Activated T-cell treated with anti-CD3 and anti-CD28 coated beads, Interleukin-2, amount 50 U/mL, for 4 hours (primary cell): ENCODE measurements around the gene PIP4K2B. TPM values are rescaled to one million over a fixed set of nuclear protein-coding genes. Genes with fewer than 3 reads are reported as not detected.
A peak's percentile ranks its signal among the peaks of the same experiment; 100 is the strongest.

Experiments
- ATAC-seq, 2 donors: fragments of 200-7000 bp; cut with Tn5 transposase; one replicate each; pipeline ENCODE4 v1.10.0; 2021
- DNase-seq: peaks from one replicate; pipeline ENCODE4 v3.0.0-alpha.2; 2020
- H3K27me3 Mint-ChIP-seq: one replicate; pipeline ENCODE4 v1.8.0; 2021; ENCODE audit warnings: low read depth, mixed read lengths
- H3K36me3 Mint-ChIP-seq: one replicate; pipeline ENCODE4 v1.8.0; 2022; ENCODE audit warnings: mixed read lengths; ENCODE audit not compliant: insufficient read depth
- H3K4me1 Mint-ChIP-seq: one replicate; pipeline ENCODE4 v1.8.0; 2021; ENCODE audit warnings: low read depth, mixed read lengths
- H3K4me3 Mint-ChIP-seq: one replicate; pipeline ENCODE4 v1.8.0; 2021; ENCODE audit warnings: mild to moderate bottlenecking, moderate library complexity, mixed read lengths
- H3K9me3 Mint-ChIP-seq: one replicate; pipeline ENCODE4 v1.8.0; 2021; ENCODE audit warnings: mixed read lengths
- total RNA-seq, 3 donors: library from RNA; stranded (reverse); gene quantifications; one replicate each; pipeline ENCODE4 v1.2.1, GENCODE V29; 2021

The PIP4K2B gene
- 10 to 100 TPM; 33.6 to 40.5 (median 39.3) TPM for total RNA-seq

GRCh38 chr17:38799501-38800236 lies at the start of gene PIP4K2B:
Gene PIP4K2B, minus strand, starts transcription at chr17:38799556. Its CDS starts 132 bp downstream, at chr17:38799424.
- Mint-ChIP-seq H3K4me1 (peaks cover 33% of the 10 kb centered on the region), H3K36me3 (peaks cover 19% of the 10 kb centered on the region), H3K27me3 (no peaks in the 10 kb centered on the region)

GRCh38 chr17:38848557-38848891 lies 49.2 kb upstream of the PIP4K2B start:
- DNase-seq (no peak), ATAC-seq (no peak)
- Mint-ChIP-seq H3K4me3 (no peak overlapping the region), H3K27me3 (no peaks in the 10 kb centered on the region), H3K36me3 (peaks cover 50% of the 10 kb centered on the region), H3K9me3 (no peaks in the 10 kb centered on the region), H3K4me1 (peaks cover 26% of the 10 kb centered on the region)

More at GRCh38 chr17:38799501-38800236, at the start of gene PIP4K2B:
- H3K9me3 Mint-ChIP-seq, result no peaks in the 10 kb centered on the region
- peak; percentile 79 to 83 for ATAC-seq
- H3K4me3 Mint-ChIP-seq, result peak within 1 kb of the TSS; percentile 88
- DNase-seq, result peak; percentile 77

- H3K4me1 Mint-ChIP-seq, result peaks cover 9% of the 10 kb centered on the region
- no peaks in the 10 kb centered on the region for H3K9me3 Mint-ChIP-seq
- no peak overlapping the region for H3K4me3 Mint-ChIP-seq
- H3K36me3 Mint-ChIP-seq, result peaks cover 10% of the 10 kb centered on the region
- no peaks in the 10 kb centered on the region for H3K27me3 Mint-ChIP-seq
- ATAC-seq (no peak), DNase-seq (no peak)
These were observed 45.0 kb upstream of the PIP4K2B start for GRCh38 chr17:38844261-38844757.

- Mint-ChIP-seq H3K9me3 (no peaks in the 10 kb centered on the region), H3K4me3 (peak overlapping the region; percentile 99), H3K27me3 (no peaks in the 10 kb centered on the region), H3K4me1 (peaks cover 29% of the 10 kb centered on the region), H3K36me3 (peaks cover 7% of the 10 kb centered on the region)
- DNase-seq, result no peak
- no peak for ATAC-seq
These were observed 26.4 kb upstream of the PIP4K2B start for GRCh38 chr17:38825762-38826247.

GRCh38 chr17:38824899-38825761 lies 25.8 kb upstream of the PIP4K2B start, which contains the start of gene CWC25:
Gene CWC25, minus strand, starts transcription at chr17:38825321. Its CDS starts 138 bp downstream, at chr17:38825183.
- Mint-ChIP-seq H3K27me3 (no peaks in the 10 kb centered on the region), H3K4me3 (peak within 1 kb of the TSS; percentile 99), H3K9me3 (no peaks in the 10 kb centered on the region), H3K36me3 (peaks cover 14% of the 10 kb centered on the region), H3K4me1 (peaks cover 32% of the 10 kb centered on the region)
- ATAC-seq (peak; percentile 87), DNase-seq (peak; percentile 95)

- Mint-ChIP-seq H3K27me3 (no peaks in the 10 kb centered on the region), H3K4me3 (no peak overlapping the region), H3K4me1 (peaks cover 7% of the 10 kb centered on the region), H3K36me3 (peaks cover 14% of the 10 kb centered on the region), H3K9me3 (no peaks in the 10 kb centered on the region)
- ATAC-seq (peak; percentile 82 to 89), DNase-seq (no peak)
These were observed 16.3 kb upstream of the PIP4K2B start for GRCh38 chr17:38815576-38816193.

- Mint-ChIP-seq H3K27me3 (no peaks in the 10 kb centered on the region), H3K4me1 (no peaks in the 10 kb centered on the region), H3K9me3 (no peaks in the 10 kb centered on the region), H3K36me3 (peaks cover 28% of the 10 kb centered on the region), H3K4me3 (no peak overlapping the region)
- no peak for ATAC-seq
- DNase-seq, result no peak
These were observed 10.5 kb upstream of the PIP4K2B start for GRCh38 chr17:38809828-38810227.

- Mint-ChIP-seq H3K4me1 (peaks cover 32% of the 10 kb centered on the region), H3K36me3 (peaks cover 19% of the 10 kb centered on the region), H3K27me3 (no peaks in the 10 kb centered on the region), H3K9me3 (no peaks in the 10 kb centered on the region), H3K4me3 (peak overlapping the region; percentile 87)
- ATAC-seq (no peak), DNase-seq (no peak)
These were observed 943 bp upstream of the PIP4K2B start for GRCh38 chr17:38800237-38800760.

GRCh38 chr17:38798614-38799500 lies 499 bp downstream of the PIP4K2B start:
- no peak for DNase-seq
- Mint-ChIP-seq H3K9me3 (no peaks in the 10 kb centered on the region), H3K36me3 (peaks cover 16% of the 10 kb centered on the region), H3K27me3 (no peaks in the 10 kb centered on the region), H3K4me1 (peaks cover 39% of the 10 kb centered on the region), H3K4me3 (peak overlapping the region; percentile 88)
- peak; percentile 33 to 44 for ATAC-seq

GRCh38 chr17:38797828-38798227 lies 1.5 kb downstream of the PIP4K2B start:
- H3K36me3 Mint-ChIP-seq, result peaks cover 15% of the 10 kb centered on the region
- peaks cover 39% of the 10 kb centered on the region for H3K4me1 Mint-ChIP-seq
- no peaks in the 10 kb centered on the region for H3K27me3 Mint-ChIP-seq
- ATAC-seq (no peak), DNase-seq (no peak)
- peak overlapping the region; percentile 88 for H3K4me3 Mint-ChIP-seq
- no peaks in the 10 kb centered on the region for H3K9me3 Mint-ChIP-seq

- Mint-ChIP-seq H3K4me3 (peak overlapping the region; percentile 88), H3K36me3 (peaks cover 13% of the 10 kb centered on the region), H3K4me1 (peaks cover 41% of the 10 kb centered on the region), H3K27me3 (no peaks in the 10 kb centered on the region), H3K9me3 (no peaks in the 10 kb centered on the region)
- DNase-seq (no peak), ATAC-seq (no peak)
These were observed 2.2 kb downstream of the PIP4K2B start for GRCh38 chr17:38797158-38797490.

GRCh38 chr17:38796451-38797157 lies 2.8 kb downstream of the PIP4K2B start:
- Mint-ChIP-seq H3K27me3 (no peaks in the 10 kb centered on the region), H3K9me3 (no peaks in the 10 kb centered on the region), H3K4me3 (peak overlapping the region; percentile 88), H3K36me3 (peaks cover 12% of the 10 kb centered on the region), H3K4me1 (peaks cover 41% of the 10 kb centered on the region)
- no peak for DNase-seq
- ATAC-seq, result no peak

GRCh38 chr17:38794221-38794620 lies 5.1 kb downstream of the PIP4K2B start:
- DNase-seq (no peak), ATAC-seq (no peak)
- Mint-ChIP-seq H3K36me3 (peaks cover 5% of the 10 kb centered on the region), H3K4me1 (peaks cover 37% of the 10 kb centered on the region), H3K27me3 (no peaks in the 10 kb centered on the region), H3K9me3 (no peaks in the 10 kb centered on the region), H3K4me3 (no peak overlapping the region)
